ENCODE measurements around the gene IL12A. TPM values are rescaled to one million over a fixed set of nuclear protein-coding genes. Genes with fewer than 3 reads are reported as not detected.

The IL12A gene
- total and polyA plus RNA-seq, 4 donors: 0.08 to 0.25 (median 0.09) TPM; not detected in 1

DNA sequence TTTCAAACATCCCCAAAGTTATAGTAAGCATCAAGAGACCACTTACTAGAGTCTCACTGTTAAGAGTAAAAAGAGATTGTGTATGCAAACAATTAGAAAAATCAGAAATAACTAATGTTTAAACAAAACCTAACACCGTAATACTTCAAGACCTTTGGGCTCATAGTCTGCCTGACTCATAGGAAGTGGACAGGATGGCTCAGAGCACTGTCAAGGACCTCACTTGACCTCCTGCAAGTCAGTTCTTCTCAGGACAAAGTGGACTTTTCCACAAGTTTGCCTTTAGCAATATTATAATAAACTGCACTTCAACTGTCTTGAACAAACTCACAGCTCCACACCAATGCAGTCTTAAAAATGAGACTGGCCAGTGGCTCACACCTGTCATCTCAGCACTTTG, 34.8 kb downstream of the IL12A start:
- H3K9me3 ChIP-seq (ENCODE audit: control insufficient read depth in 4 of 4, low read length in 3 of 4): no peaks in the 10 kb centered on the region
- TF ChIP-seq TAF1 (conservative IDR thresholded peaks at IDR 0.05) (no peak), FOXA1 (IDR thresholded peaks at IDR 0.05) (no peak), RXRA (IDR thresholded peaks at IDR 0.05) (no peak), YY1 (IDR thresholded peaks at IDR 0.05) (no peak), EGR1 (IDR thresholded peaks at IDR 0.05; ENCODE audit: low read depth in 2 of 2) (no peak), HNF4A (conservative IDR thresholded peaks at IDR 0.05) (no peak), HNF4G (IDR thresholded peaks at IDR 0.05) (no peak), JUND (IDR thresholded peaks at IDR 0.05) (no peak), RAD21 (IDR thresholded peaks at IDR 0.05) (no peak)
- TF ChIP-seq, protein P1, sequence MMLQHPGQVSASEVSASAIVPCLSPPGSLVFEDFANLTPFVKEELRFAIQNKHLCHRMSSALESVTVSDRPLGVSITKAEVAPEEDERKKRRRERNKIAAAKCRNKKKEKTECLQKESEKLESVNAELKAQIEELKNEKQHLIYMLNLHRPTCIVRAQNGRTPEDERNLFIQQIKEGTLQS (IDR thresholded peaks at IDR 0.05): no peak
- TF ChIP-seq, protein P2, sequence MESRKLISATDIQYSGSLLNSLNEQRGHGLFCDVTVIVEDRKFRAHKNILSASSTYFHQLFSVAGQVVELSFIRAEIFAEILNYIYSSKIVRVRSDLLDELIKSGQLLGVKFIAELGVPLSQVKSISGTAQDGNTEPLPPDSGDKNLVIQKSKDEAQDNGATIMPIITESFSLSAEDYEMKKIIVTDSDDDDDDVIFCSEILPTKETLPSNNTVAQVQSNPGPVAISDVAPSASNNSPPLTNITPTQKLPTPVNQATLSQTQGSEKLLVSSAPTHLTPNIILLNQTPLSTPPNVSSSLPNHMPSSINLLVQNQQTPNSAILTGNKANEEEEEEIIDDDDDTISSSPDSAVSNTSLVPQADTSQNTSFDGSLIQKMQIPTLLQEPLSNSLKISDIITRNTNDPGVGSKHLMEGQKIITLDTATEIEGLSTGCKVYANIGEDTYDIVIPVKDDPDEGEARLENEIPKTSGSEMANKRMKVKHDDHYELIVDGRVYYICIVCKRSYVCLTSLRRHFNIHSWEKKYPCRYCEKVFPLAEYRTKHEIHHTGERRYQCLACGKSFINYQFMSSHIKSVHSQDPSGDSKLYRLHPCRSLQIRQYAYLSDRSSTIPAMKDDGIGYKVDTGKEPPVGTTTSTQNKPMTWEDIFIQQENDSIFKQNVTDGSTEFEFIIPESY (IDR thresholded peaks at IDR 0.05): no peak
- 80% methylated on average over 1 of the region's 1 CpG for WGBS
- H3K27me3 ChIP-seq (ENCODE audit: control insufficient read depth in 4 of 4, insufficient read depth in 4 of 4, low read length in 3 of 4): peaks cover 0 to 5% (median 1%) of the 10 kb centered on the region in 4 donors
- no peaks in the 10 kb centered on the region for H3K36me3 ChIP-seq (ENCODE audit: control insufficient read depth in 4 of 4, insufficient read depth in 3 of 4, low read depth in 1 of 4, low read length in 3 of 4)
- H3K9ac ChIP-seq (ENCODE audit: low read depth in 1 of 2, low read length in 2 of 2): no peak overlapping the region
- H3K4me3 ChIP-seq (ENCODE audit: low read depth in 1 of 3, low read length in 3 of 3): no peak overlapping the region
- no peaks in the 10 kb centered on the region for H3K4me1 ChIP-seq (ENCODE audit: control insufficient read depth in 4 of 4, insufficient read depth in 4 of 4, low read length in 3 of 4)
- no peak overlapping the region for H3K27ac ChIP-seq (ENCODE audit: low read depth in 1 of 2, low read length in 2 of 2)
- DNase-seq (ENCODE audit: low spot score): no peak

DNA sequence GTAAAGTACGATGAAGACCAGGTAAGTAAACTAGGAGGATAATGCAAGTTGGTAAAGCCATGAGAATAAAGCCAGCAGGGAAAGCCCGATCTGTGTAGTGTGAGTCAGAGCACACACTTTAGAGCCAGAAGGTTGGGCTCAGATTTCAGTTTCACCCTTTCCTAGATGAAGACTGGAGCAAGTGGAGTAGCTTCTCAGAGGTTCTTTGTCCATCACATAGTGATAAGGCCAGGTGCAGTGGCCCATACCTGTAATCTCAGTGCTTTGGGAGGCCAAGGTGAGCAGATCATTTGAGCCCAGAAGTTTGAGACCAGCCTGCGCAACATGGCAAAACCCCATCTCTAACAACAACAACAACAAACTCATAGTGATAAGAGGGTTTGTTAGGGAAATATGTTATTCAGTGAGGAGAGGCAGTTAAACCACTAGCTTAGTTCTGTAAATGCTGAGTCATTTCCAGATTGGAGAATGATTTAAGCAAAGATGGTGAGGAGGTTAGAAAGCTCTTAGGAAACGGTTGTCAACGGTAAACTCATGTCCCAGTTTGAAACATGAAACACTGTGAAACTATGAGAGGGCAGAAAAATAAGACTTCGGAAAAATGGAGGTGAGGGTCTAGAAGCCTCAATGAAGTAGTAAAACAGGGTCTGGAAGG, 39.0 kb downstream of the IL12A start:
- H3K9me3 ChIP-seq (ENCODE audit: control insufficient read depth in 4 of 4, low read length in 3 of 4): no peaks in the 10 kb centered on the region
- no peaks in the 10 kb centered on the region for H3K36me3 ChIP-seq (ENCODE audit: control insufficient read depth in 4 of 4, insufficient read depth in 3 of 4, low read depth in 1 of 4, low read length in 3 of 4)
- H3K9ac ChIP-seq (ENCODE audit: low read depth in 1 of 2, low read length in 2 of 2): no peak overlapping the region
- no peaks in the 10 kb centered on the region for H3K4me1 ChIP-seq (ENCODE audit: control insufficient read depth in 4 of 4, insufficient read depth in 4 of 4, low read length in 3 of 4)
- TF ChIP-seq RXRA (IDR thresholded peaks at IDR 0.05) (no peak), FOXA2 (IDR thresholded peaks at IDR 0.05) (no peak), NR2F2 (IDR thresholded peaks at IDR 0.05) (no peak)
- TF ChIP-seq, protein P3, sequence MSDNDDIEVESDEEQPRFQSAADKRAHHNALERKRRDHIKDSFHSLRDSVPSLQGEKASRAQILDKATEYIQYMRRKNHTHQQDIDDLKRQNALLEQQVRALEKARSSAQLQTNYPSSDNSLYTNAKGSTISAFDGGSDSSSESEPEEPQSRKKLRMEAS (IDR thresholded peaks at IDR 0.05): no peak
- TF ChIP-seq, protein P4, sequence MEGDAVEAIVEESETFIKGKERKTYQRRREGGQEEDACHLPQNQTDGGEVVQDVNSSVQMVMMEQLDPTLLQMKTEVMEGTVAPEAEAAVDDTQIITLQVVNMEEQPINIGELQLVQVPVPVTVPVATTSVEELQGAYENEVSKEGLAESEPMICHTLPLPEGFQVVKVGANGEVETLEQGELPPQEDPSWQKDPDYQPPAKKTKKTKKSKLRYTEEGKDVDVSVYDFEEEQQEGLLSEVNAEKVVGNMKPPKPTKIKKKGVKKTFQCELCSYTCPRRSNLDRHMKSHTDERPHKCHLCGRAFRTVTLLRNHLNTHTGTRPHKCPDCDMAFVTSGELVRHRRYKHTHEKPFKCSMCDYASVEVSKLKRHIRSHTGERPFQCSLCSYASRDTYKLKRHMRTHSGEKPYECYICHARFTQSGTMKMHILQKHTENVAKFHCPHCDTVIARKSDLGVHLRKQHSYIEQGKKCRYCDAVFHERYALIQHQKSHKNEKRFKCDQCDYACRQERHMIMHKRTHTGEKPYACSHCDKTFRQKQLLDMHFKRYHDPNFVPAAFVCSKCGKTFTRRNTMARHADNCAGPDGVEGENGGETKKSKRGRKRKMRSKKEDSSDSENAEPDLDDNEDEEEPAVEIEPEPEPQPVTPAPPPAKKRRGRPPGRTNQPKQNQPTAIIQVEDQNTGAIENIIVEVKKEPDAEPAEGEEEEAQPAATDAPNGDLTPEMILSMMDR (IDR thresholded peaks at IDR 0.05; ENCODE audit: low read depth, low read length, missing input control): no peak
- TF ChIP-seq, protein P1 (IDR thresholded peaks at IDR 0.05): no peak
- no peak overlapping the region for H3K27ac ChIP-seq (ENCODE audit: low read depth in 1 of 2, low read length in 2 of 2)
- no peaks in the 10 kb centered on the region for H3K27me3 ChIP-seq (ENCODE audit: control insufficient read depth in 4 of 4, insufficient read depth in 4 of 4, low read length in 3 of 4)
- no peak overlapping the region for H3K4me3 ChIP-seq (ENCODE audit: low read depth in 1 of 3, low read length in 3 of 3)
- DNase-seq (ENCODE audit: low spot score): no peak
- 81% methylated on average over 6 of the region's 6 CpGs for WGBS

Data from liver (tissue), 9 donors.